ENCODE data around the gene NUDT22. TPM values are rescaled to one million over a fixed set of nuclear protein-coding genes. Genes with fewer than 3 reads are reported as not detected.

The NUDT22 gene
- total RNA-seq, 4 donors from 2014 or later, result 37.8 to 58.7 (median 48.6) TPM

DNA sequence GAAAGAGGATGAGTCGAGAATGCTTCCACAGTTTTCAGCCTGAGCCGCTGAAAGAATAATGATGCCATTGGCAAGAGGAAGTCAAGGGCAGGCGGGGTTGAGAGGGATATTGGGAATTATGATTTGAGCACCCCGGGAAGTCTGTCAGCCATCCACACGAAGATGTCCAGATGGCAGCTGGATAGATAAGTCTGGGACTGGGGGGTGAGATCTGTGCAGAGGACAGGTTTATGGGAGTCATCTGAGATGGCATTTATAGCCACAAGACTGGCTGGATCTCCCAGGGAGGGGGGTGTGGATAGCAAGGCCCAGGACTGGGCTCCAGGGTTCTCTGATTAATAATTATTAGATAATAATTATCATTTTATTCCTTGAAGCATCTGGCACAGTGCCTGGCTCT, 45.2 kb upstream of the NUDT22 start:
- no peak for DNase-seq (ENCODE audit: extremely low spot score)
- TF ChIP-seq, protein P1, sequence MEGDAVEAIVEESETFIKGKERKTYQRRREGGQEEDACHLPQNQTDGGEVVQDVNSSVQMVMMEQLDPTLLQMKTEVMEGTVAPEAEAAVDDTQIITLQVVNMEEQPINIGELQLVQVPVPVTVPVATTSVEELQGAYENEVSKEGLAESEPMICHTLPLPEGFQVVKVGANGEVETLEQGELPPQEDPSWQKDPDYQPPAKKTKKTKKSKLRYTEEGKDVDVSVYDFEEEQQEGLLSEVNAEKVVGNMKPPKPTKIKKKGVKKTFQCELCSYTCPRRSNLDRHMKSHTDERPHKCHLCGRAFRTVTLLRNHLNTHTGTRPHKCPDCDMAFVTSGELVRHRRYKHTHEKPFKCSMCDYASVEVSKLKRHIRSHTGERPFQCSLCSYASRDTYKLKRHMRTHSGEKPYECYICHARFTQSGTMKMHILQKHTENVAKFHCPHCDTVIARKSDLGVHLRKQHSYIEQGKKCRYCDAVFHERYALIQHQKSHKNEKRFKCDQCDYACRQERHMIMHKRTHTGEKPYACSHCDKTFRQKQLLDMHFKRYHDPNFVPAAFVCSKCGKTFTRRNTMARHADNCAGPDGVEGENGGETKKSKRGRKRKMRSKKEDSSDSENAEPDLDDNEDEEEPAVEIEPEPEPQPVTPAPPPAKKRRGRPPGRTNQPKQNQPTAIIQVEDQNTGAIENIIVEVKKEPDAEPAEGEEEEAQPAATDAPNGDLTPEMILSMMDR (IDR thresholded peaks at IDR 0.05), result no peak
- TF ChIP-seq POLR2AphosphoS5 (IDR thresholded peaks at IDR 0.05), result no peak
- no peak for TF ChIP-seq EP300 (IDR thresholded peaks at IDR 0.05)
- TF ChIP-seq POLR2A (IDR thresholded peaks at IDR 0.05; ENCODE audit: low read depth), result no peak
- Histone ChIP-seq H3K27me3 (peaks cover 0 to 4% (median 0%) of the 10 kb centered on the region in 4 donors), H3K9me3 (no peaks in the 10 kb centered on the region), H3K4me1 (peaks cover 39 to 53% (median 46%) of the 10 kb centered on the region in 4 donors), H3K4me3 (peak overlapping the region in 1 of 4 donors; percentile 17), H3K27ac (replicated peaks in 1 of 4) (peak overlapping the region in 3 of 4 donors; percentile 70 to 79 (median 77)), H3K36me3 (no peaks in the 10 kb centered on the region)
- intact Hi-C loops (cut with DNase I), result no loop called here
- 55% methylated on average over 5 of the region's 5 CpGs for WGBS

DNA sequence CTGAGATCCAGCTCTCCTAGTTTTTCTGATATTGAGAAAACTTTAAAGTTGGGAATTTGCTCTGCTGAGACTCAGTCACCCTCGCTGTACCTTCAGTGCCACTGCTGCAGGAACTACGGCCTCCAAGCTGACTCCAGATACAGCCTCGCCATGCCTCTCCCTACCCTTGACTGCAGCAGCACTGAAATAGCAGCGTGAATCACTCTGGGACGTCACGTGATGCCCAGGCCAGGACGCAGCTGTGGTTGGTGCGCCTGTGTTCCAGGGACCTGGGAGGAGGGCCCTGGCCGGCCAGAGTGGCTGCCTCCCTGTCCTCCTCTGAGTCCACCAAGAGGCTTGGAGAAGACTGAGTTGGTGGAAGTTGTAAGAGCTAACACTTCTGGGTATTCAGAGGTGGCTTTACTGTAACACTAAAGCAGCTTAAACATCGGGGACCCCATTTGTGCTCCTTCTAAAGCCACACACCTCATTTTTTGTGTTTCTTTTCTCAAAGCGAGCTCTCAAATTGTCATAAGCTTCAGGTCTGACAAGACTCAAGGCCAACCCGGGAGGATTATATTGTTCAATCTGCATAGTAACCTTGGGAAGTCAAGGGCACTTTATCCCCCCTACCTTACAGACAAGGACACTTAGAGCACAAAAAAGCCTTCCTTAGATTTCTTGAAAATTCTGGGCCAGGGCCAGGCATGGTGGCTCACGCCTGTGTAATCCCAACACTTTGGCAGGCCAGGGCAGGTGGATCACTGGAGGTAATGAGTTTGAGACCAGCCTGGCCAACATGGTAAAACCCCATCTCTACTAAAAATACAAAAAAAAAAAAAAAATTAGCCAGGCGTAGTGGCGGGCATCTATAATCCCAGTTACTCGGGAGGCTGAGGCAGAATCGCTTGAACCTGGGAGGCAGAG, 44.3 kb upstream of the NUDT22 start:
- peak overlapping the region in 2 of 4 donors; percentile 17 to 19 for H3K4me3 ChIP-seq
- intact Hi-C loops (cut with DNase I), result no loop called here
- 38% methylated on average over 17 of the region's 17 CpGs for WGBS

DNA sequence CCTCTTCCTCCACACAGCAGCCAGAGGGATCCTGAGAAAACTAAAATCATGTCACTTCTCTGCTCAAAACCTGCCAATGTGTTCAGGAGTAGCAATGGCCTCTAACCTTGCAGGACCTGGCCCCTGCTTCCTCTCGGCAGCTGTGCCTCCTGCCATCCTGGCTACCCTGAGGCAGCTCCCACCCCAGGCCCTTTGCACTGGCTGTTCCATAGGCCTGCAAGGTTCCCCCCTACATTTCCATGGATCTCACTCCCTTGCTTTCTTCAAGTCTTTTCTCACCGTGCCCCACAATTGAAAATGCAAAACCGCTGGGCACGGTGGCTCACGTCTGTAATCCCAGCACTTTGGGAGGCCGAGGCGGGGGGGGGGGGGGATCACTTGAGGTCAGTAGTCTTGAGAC, 42.2 kb upstream of the NUDT22 start:
- DNase-seq (ENCODE audit: extremely low spot score), result no peak
- Histone ChIP-seq H3K36me3 (peaks cover 0 to 4% (median 2%) of the 10 kb centered on the region in 4 donors), H3K9me3 (no peaks in the 10 kb centered on the region), H3K27ac (replicated peaks in 1 of 4) (peak overlapping the region in 3 of 4 donors; percentile 88 to 96 (median 96)), H3K4me3 (no peak overlapping the region), H3K27me3 (peaks cover 0 to 4% (median 0%) of the 10 kb centered on the region in 4 donors), H3K4me1 (peaks cover 39 to 53% (median 46%) of the 10 kb centered on the region in 4 donors)
- 90% methylated on average over 7 of the region's 7 CpGs for WGBS
- intact Hi-C loops (cut with DNase I), result no loop called here
- TF ChIP-seq POLR2A (IDR thresholded peaks at IDR 0.05; ENCODE audit: low read depth) (no peak), EP300 (IDR thresholded peaks at IDR 0.05) (no peak), POLR2AphosphoS5 (IDR thresholded peaks at IDR 0.05) (no peak)
- TF ChIP-seq, protein P1 (IDR thresholded peaks at IDR 0.05), result no peak

More for the DNA sequence above, 44.3 kb upstream of the NUDT22 start:
- Histone ChIP-seq H3K36me3 (no peaks in the 10 kb centered on the region), H3K27ac (replicated peaks in 1 of 4) (peak overlapping the region in 3 of 4 donors; percentile 70 to 79 (median 77)), H3K4me1 (peaks cover 39 to 53% (median 46%) of the 10 kb centered on the region in 4 donors), H3K9me3 (no peaks in the 10 kb centered on the region), H3K27me3 (peaks cover 0 to 4% (median 0%) of the 10 kb centered on the region in 4 donors)
- DNase-seq (ENCODE audit: extremely low spot score), result peak; percentile 98
- TF ChIP-seq, protein P1 (IDR thresholded peaks at IDR 0.05), result no peak
- TF ChIP-seq POLR2AphosphoS5 (IDR thresholded peaks at IDR 0.05) (peak; percentile 98 to 100), POLR2A (IDR thresholded peaks at IDR 0.05; ENCODE audit: low read depth) (peak; percentile 43), EP300 (IDR thresholded peaks at IDR 0.05) (no peak)

DNA sequence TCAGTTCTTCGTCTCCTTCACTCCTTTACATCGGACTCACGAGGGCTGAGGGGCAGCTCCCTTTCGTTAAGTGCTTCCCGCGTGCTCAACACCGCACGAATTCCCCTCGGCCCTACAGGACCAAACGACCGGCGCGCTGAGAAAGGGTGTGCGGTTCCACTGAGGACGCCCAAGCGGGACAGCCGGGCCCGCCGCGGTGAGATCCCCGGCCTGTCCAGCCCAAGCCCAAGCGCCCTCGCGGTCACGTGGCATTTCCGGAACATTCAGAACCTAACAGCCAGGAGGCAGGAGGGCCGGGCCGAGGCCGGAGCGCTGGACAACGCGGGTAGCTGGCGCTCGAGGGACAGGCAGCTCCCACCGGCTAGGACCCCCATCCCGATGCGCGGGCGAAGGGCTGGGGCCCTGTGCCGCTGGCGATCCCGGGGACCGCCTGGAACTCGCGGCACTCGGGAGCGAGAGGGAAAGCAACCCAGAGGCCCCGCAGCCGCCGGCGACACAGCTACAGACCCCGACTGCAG, 40.8 kb upstream of the NUDT22 start:
- Histone ChIP-seq H3K4me3 (peak overlapping the region in 2 of 4 donors; percentile 72 to 80), H3K27ac (replicated peaks in 1 of 4) (peak overlapping the region in 3 of 4 donors; percentile 88 to 96 (median 96)), H3K4me1 (peaks cover 45 to 52% (median 48%) of the 10 kb centered on the region in 4 donors), H3K9me3 (no peaks in the 10 kb centered on the region), H3K27me3 (peaks cover 0 to 4% (median 0%) of the 10 kb centered on the region in 4 donors), H3K36me3 (peaks cover 0 to 13% (median 6%) of the 10 kb centered on the region in 4 donors)
- TF ChIP-seq, protein P1 (IDR thresholded peaks at IDR 0.05), result peak; percentile 26 to 55 (median 48)
- peak; percentile 95 for TF ChIP-seq POLR2A (IDR thresholded peaks at IDR 0.05; ENCODE audit: low read depth)
- no peak for TF ChIP-seq EP300 (IDR thresholded peaks at IDR 0.05)
- peak; percentile 90 to 98 for TF ChIP-seq POLR2AphosphoS5 (IDR thresholded peaks at IDR 0.05)
- peak; percentile 98 for DNase-seq (ENCODE audit: extremely low spot score)
- intact Hi-C loops (cut with DNase I), result loop anchor here (5.0 kb wide), 1 partner anchor 42 kb away; the partner anchor contains the start of genes NUDT22 and TRPT1
- WGBS, result 1% methylated on average over 22 of the region's 52 CpGs
